Left cardiac atrium (tissue), 4 donors: ENCODE data around the gene CELF2. TPM values are rescaled to one million over a fixed set of nuclear protein-coding genes. Genes with fewer than 3 reads are reported as not detected.

Experiments
- ATAC-seq, 2 donors: fragments of 200-7000 bp; cut with Tn5 transposase; one replicate each; pipeline ENCODE4 v1.9.1; 2020; ENCODE audit warnings: mild to moderate bottlenecking in 2 of 2, moderate library complexity in 2 of 2
- DNase-seq: peaks from one replicate; pipeline ENCODE4 v3.0.0-alpha.2; 2020
- intact Hi-C, 2 donors: fragments of 100-400 bp; cut with DNase I; formaldehyde crosslinking; loops; one replicate each; pipeline versions ENCODE4 v1.14.1 to v1.15.1; 2022 to 2023
- total RNA-seq, 2 donors: library from RNA; stranded (reverse); fragmentation: NEBNext Ultra II Directional; extraction: Animal tissue kit (Norgen Biotek cat#: 25700); gene quantifications; one replicate each; pipeline ENCODE4 v1.2.1, GENCODE V29; 2021
- donor health status: DM: no; HTN: yes; CAD: no.
- donor health status: DM: no; HTN: yes; CAD: no; lungs with severe emphysema.
- donor health status: DM: yes; HTN: yes; CAD: no.
- donor health status: Dilated cardiomyopathy.

The CELF2 gene
- total RNA-seq, 2 donors from 2014 or later = 68.4 to 72.5 TPM

DNA sequence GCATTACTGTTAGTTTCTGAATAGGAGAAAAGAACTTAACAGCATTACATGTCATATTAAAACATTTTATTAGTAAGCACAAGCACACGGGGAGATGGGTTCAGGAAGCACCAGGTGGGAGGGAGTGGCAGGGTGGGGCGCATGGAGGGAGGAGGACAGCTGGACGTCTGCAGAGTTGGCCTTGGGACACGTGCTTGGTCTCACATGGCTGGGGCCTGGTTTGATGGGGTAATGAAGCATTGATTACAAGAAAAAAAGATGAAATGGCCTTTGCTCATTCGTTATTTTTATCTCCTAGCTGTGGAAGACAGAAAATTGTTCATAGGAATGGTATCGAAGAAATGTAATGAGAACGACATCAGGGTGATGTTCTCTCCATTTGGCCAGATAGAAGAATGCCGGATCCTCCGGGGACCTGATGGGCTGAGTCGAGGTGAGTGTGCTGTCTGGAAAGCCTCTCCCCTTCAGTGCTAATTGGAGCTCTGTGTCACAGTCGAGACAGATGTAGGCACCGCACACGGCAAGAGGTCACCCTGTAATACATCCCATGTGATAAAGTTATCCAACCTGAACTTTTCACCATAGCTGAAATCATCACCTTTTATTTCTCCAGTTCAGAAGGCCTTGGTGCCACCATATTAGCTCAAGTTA lies 239.9 kb downstream of the CELF2 start:
- DNase-seq (no peak), ATAC-seq (no peak)
- intact Hi-C loops = no loop called here

DNA sequence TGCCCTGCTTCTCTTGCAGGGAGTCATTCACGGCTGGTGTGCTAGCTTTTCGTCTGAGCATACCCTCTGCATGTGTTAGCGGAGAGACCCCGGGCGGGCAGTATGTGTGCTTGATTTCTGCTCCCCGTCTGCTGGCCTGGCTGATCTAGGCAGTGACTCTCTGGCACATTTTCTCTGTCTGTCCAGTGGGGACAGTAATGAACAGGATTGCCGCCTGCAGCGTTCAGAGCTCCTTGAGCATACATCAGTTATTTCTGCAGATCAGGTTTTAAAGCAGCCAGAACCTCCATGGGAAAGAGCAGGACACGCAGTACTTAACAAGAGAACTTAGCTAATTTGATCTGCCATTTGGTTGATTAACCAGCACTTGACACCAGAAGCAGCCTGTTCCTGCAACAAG lies 242.5 kb downstream of the CELF2 start:
- intact Hi-C loops = loop anchor here in 1 of 2 donors (10.0 kb wide), 2 partner anchors 145 to 215 kb away; no protein-coding TSS in a partner anchor
- DNase-seq (no peak), ATAC-seq (no peak)

DNA sequence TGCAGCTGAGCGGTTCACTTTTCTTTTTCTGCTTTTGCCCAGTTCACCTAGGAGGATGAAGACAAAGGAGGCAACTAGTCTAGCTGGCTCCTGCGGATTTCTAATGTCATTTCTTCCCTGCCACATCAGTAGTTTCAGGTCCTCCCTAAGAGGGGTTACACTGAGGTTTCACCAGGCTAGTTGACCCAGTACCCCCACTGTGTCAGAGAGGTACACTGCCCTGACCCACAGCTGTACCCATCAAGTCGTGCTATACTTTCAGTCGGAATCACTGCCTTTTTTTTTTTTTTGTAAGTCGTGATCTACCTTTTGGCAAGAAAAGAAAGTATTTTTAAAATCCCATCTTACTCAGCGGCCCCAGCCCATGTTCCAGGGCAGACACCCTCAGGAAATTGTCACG lies 243.5 kb downstream of the CELF2 start:
- intact Hi-C loops = loop anchor here in 1 of 2 donors (10.0 kb wide), 2 partner anchors 146 to 216 kb away; no protein-coding TSS in a partner anchor
- ATAC-seq (no peak), DNase-seq (no peak)

DNA sequence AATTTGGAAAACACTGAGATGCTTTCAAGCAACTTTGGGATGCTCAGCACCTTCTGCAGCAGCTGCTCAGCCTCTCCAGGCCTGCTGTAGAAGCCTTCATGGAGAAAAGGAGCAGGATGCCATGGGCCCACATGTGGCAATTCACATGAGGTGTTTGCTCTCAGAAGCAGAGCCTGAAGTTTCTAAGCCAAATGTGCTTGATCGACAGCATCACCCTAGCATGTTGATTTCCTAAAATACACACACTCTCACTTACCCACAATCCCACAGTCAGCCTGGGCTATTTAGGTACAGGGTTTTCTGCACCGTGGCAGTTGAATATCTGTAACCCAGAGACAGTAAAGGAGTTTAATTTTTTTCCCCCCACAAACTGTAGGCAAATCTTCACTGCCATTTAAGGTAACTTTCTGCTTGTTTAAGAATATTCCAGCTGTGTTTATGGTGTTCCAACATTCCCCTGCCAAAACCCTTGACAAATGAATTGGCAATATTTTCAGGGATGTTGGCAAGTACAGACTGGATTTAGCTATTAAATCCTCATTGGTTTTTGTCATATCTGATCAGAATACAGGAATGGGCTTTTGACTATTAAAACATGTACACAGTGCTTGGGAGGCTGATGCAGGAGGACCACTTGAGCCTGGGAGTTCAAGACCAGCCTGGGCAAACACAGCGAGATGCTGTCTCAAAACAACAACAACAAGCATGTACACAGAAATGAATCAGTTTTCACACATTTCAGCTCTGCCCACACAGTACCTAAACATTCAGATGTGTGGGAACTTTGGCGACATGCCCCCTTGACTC lies 244.2 kb downstream of the CELF2 start:
- intact Hi-C loops = loop anchor here in 1 of 2 donors (10.0 kb wide), 2 partner anchors 147 to 217 kb away; no protein-coding TSS in a partner anchor
- peak; percentile 84 to 85 for ATAC-seq

DNA sequence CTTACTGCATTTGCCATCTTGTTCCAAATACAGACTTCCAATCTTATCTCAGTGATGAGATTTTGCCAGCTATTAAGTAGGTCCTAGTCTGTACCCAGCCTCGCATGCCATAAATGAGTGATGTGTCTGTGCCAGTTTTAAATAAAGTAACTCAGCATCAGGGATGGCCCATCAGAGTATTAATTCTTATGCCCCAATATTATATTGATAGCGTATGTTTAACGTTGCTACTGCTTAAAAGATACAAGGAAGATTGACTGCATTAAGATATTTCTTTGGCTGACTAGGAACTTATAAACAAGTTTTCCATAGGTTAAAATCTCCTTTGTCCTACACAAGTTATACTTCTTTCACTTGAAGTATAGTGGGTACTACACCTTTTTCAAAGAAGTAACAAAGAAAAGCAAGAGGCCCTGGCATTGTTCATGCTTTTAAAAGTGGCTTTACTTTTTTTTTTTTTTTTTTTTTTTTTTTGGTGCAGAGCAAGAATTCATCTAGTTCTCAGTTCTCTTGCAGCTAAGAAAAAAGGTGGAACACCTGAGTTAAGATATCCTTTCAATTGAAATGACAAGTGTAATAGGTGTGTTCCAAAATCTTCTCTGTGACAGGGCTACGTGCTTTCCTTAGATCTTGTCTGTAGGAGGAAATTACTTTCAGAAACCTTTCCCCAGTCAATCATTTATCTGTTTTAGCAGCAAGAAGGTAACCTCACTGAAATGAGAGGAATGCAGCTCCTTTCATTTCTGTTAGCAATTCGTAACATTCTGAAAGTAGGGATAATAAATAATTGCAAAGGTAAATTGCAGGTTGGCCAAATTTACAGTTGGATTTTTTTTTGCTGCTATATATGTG lies 245.0 kb downstream of the CELF2 start:
- intact Hi-C loops = loop anchor here in 1 of 2 donors (10.0 kb wide), 2 partner anchors 148 to 218 kb away; no protein-coding TSS in a partner anchor
- no peak for DNase-seq
- peak; percentile 43 to 53 for ATAC-seq

More for the DNA sequence above, 244.2 kb downstream of the CELF2 start:
- DNase-seq = no peak

DNA sequence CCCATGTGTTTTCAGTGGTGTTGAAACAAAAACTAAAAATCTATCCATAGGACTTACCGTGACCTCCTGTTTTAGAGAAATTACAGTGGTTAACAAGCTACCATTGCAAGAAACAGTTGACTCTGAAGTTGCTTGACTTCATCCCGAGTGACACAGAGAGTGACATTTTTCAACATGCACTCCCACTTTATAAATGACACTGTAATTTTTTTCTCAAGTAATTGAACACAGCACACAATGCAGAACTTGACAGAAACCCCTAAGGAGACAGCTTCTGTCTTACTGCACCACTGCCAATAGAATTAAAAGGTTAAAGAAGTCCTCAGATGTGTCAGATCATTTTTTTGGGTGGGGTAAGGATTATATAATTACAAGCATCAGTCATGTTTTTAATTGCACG lies 246.1 kb downstream of the CELF2 start:
- intact Hi-C loops = loop anchor here in 1 of 2 donors (10.0 kb wide), 2 partner anchors 149 to 219 kb away; no protein-coding TSS in a partner anchor
- ATAC-seq (no peak), DNase-seq (no peak)

DNA sequence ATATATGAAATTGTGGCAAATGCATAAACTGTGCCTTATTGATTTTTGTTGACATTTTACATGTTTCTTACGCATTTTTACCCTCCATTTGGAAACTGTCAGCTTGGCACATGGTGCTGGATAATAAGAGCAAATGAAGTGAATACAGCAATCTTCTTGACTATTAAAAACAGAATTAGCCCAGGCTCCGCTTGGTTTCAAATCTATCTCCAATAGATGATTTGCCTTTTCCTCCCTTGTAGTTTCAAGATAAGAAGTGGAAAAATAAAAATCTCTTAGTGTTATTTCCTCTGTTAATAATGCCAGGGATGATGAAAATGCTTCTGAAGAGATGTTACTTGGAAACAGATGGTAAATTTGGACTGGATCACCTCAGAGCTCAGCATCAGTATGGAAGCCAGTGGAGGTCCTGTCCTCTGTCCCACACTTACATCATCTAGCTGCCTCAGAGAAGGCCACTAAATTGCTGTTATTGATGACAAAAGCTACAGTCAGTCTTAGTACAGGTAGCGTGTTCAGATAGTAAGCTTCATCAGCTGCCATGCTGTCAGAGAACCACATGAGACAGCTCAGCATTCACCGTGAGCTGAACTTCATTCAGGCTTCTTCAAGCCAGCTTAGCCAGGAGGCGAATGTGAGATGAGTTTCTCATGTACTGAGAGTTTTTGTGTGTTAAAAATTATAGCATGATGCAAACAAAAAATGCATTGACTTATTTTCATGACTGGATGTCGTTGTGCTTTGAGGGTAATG lies 246.8 kb downstream of the CELF2 start:
- intact Hi-C loops = loop anchor here in 1 of 2 donors (10.0 kb wide), 2 partner anchors 150 to 220 kb away; no protein-coding TSS in a partner anchor
- DNase-seq = no peak
- ATAC-seq = no peak

DNA sequence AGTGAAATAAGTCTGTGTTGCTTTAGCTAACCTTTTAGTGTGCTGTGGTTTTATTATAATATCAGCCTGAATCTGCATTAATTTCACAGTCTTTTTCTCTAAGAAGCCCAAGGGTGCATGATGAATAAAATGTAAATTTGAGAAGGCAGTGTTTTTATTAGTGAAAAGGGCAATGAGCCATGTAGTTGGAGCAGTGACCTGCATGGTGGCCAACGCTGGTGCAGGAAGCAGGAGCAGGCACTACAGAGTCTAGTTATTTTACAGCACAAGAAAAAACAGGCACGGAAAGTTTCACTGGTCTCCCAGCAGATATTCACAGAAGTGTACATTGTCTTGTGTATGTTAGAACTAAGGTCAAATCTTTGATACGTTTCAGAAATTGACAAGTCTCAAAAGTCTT lies 247.8 kb downstream of the CELF2 start:
- intact Hi-C loops = loop anchor here in 1 of 2 donors (10.0 kb wide), 2 partner anchors 151 to 221 kb away; no protein-coding TSS in a partner anchor
- no peak for ATAC-seq
- no peak for DNase-seq

DNA sequence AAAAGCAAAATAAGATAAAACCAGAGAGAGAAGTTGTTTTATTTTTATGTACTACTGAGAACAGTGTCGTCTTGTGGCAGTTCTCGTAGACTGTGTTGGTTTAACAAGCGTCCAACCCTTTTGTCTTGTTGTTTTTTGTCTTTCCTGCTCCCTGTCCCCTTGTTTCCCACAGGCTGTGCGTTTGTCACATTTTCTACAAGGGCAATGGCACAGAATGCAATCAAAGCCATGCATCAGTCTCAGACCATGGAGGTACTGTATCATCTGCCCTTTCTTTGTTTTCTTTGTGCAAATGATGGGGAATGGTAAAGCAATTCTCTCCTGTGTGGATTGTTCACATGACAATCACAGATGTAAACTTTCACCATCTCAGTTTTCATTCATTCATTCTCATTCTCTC lies 248.8 kb downstream of the CELF2 start:
- DNase-seq (no peak), ATAC-seq (no peak)
- intact Hi-C loops = loop anchor here in 1 of 2 donors (10.0 kb wide), 2 partner anchors 152 to 222 kb away; no protein-coding TSS in a partner anchor

DNA sequence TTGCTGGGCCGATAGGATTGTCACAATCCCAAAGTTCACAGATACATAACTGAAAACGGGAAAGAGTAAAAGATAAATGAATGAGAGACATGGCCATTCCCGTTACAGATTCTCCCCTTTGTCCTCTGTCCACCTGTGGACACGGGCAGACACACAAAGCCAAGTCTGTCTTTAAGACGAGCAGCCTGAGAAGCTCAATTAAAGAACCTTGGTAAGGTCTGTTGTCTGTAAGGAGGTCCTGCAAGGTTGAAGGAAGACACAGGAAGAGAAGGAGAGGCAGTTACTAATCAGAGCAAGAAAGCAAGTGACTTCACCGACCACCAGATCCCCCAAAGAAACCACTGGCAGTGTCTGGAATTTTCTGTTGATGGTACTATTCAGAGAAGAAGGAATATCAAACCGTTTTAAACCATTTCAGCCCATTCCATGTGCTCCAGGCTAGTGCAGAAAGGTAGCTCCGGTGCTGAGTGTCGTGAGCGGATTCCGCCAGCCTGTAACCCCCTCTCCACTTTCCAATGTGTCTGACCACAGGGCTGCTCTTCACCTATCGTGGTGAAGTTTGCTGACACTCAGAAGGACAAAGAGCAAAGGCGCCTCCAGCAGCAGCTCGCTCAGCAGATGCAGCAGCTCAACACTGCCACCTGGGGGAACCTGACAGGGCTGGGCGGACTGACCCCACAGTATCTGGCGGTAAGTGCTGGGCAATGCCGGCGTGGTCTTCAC lies 252.6 kb downstream of the CELF2 start:
- DNase-seq (peak; percentile 84), ATAC-seq (peak; percentile 96)
- intact Hi-C loops = loop anchor here in 1 of 2 donors (5.0 to 10.0 kb wide), 3 partner anchors 315 to 1663 kb away; no protein-coding TSS in a partner anchor

DNA sequence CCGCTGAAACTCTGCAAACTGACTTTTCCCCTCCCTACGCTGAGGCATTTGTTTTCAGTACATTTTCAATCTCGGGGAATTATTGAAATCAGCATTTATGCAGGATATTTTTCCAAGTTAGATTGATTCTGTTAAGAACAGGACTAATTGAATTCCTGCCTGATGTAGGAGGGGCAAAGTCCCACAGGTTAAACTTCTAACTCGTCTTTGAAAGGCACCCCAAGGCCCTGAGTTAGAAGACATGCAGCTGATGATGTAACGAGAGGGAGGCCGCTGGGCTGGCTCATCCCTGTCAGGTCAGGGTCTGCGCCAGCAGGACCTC lies 253.1 kb downstream of the CELF2 start:
- intact Hi-C loops = loop anchor here in 1 of 2 donors (5.0 to 10.0 kb wide), 3 partner anchors 316 to 1664 kb away; no protein-coding TSS in a partner anchor
- no peak for ATAC-seq
- no peak for DNase-seq

DNA sequence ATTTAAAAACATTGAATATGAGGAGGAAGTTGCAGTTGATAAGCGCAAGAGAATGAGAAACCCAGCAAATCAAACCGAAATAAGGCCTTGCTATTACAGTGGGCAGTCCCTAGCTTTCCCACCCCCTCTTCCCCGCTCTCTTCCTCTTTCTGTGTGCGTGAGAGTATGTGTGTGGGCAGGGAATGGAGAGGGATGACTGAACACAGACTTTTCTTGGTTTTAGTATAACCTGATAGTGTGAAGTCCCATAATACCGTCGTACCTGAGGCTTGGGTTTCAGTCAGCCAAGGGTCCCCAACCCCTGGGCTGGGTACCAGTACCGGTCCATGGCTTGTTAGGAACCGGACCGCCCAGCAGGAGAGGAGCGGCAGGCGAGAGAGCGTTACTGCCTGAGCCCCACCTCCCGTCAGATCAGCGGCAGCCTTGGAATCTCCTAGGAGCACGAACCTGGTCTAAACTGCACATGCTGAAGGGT lies 255.3 kb downstream of the CELF2 start:
- DNase-seq (no peak), ATAC-seq (no peak)
- intact Hi-C loops = loop anchor here in 1 of 2 donors (5.0 to 10.0 kb wide), 3 partner anchors 318 to 1666 kb away; no protein-coding TSS in a partner anchor

DNA sequence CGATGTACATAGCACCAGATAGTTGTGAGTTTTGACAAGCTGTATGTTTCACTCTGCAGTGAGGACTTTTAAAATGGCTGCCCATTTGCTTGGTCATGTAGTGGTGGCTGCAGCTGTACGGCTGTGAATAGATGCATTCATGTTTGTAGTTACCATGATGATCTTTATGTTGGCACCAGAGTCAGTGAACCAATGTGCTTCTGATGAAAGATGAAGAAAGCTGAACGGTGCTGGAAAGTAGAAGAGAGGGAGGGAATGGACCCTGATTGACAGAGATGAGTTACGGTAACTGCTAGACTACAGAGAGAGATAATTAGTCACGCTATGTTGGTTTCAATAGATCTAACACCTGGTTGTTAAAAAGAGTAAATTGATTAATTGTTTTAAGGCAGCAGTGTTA lies 256.8 kb downstream of the CELF2 start:
- intact Hi-C loops = loop anchor here in 1 of 2 donors (5.0 to 10.0 kb wide), 3 partner anchors 320 to 1667 kb away; no protein-coding TSS in a partner anchor
- no peak for ATAC-seq
- DNase-seq = no peak

DNA sequence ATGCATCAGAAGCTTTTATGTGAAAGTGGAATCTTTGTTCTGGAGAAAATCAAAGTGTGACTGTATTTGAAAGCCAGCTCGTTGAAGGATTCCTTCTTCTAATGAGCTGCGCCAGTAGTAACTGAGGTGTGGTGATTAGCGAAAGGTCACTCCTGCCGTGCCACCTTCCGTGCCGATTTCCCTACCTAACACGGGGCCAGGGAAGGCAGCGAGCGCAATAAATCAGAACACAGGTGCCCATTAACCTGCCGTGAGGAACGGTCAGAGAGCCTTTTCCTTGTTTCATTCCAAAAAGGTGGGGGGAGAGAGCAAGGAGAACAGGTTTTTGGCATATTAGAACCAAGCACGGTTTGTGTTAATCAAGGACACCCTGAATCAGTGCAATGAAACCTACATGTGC lies 258.0 kb downstream of the CELF2 start:
- no peak for DNase-seq
- intact Hi-C loops = loop anchor here in 1 of 2 donors (10.0 kb wide), 2 partner anchors 321 to 551 kb away; no protein-coding TSS in a partner anchor
- ATAC-seq = no peak

DNA sequence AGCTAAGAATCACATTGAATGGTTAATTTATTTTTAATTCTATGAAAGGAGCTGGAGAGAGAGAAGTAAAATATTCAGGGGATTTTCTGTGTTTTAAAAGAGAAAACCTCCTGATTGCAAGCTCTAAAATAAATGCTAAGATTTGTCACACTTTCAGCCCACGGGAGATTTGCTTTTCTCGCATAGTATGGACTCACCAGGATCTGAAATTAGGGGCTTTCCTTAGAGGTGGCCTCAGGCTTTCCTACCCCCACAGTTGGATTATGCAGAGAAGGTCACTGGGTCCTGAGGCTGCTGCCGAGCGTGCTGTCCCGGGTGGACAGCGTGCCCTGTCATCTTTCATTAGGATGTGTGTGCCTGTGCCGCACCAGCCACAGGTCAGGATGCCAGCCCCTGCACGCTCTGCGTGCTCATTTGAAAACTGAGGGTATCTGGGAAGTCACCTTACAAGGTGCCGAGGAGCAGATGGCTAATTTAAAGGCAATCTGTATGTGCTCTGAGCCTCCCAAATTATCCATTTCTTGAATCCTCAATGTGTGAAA lies 258.8 kb downstream of the CELF2 start:
- ATAC-seq (no peak), DNase-seq (no peak)
- intact Hi-C loops = loop anchor here in 1 of 2 donors (10.0 kb wide), 2 partner anchors 322 to 552 kb away; no protein-coding TSS in a partner anchor

DNA sequence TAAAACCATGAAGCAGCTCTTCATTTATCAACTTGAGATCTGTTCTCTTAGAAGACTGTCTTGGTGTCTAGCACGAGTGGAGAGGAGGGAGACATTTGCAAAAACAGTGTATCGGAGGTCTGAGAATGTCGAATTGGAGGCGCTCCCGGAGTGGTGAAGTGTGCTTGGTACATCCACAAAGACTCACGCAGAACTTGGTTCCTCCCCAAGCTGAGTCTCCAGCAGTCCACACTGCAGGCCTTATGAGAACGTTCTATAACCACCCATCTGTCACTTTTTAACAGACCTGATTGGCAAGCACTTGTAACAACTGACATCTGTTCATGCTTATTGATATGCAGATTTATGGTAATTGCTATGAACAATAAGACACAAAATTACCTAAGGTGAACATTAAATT lies 261.6 kb downstream of the CELF2 start:
- intact Hi-C loops = loop anchor here in 1 of 2 donors (10.0 kb wide), 2 partner anchors 325 to 555 kb away; no protein-coding TSS in a partner anchor
- ATAC-seq = no peak
- DNase-seq = no peak
